Measurements from ENCODE around the gene PMVK. TPM values are rescaled to one million over a fixed set of nuclear protein-coding genes. Genes with fewer than 3 reads are reported as not detected.

The PMVK gene
- total and polyA plus RNA-seq, 4 donors: 9.7 to 37.3 (median 18.6) TPM

- Histone ChIP-seq H3K27me3 (ENCODE audit: control insufficient read depth in 4 of 4, insufficient read depth in 4 of 4, low read length in 3 of 4) (no peaks in the 10 kb centered on the region), H3K27ac (ENCODE audit: low read depth in 1 of 2, low read length in 2 of 2) (no peak overlapping the region), H3K4me3 (ENCODE audit: low read depth in 1 of 3, low read length in 3 of 3) (no peak overlapping the region), H3K9ac (ENCODE audit: low read depth in 1 of 2, low read length in 2 of 2) (no peak overlapping the region), H3K4me1 (ENCODE audit: control insufficient read depth in 4 of 4, insufficient read depth in 4 of 4, low read length in 3 of 4) (peaks cover 9 to 46% (median 23%) of the 10 kb centered on the region in 4 donors), H3K36me3 (ENCODE audit: control insufficient read depth in 4 of 4, insufficient read depth in 3 of 4, low read depth in 1 of 4, low read length in 3 of 4) (peaks cover 7 to 48% (median 35%) of the 10 kb centered on the region in 4 donors), H3K9me3 (ENCODE audit: control insufficient read depth in 4 of 4, low read length in 3 of 4) (no peaks in the 10 kb centered on the region)
- no peak for TF ChIP-seq HNF4G (IDR thresholded peaks at IDR 0.05)
- 92% methylated on average over 7 of the region's 7 CpGs for WGBS
- DNase-seq (ENCODE audit: low spot score): no peak
These were observed 29.6 kb upstream of the PMVK start for GRCh38 chr1:154966111-154966510.

- no peak for DNase-seq (ENCODE audit: low spot score)
- 92% methylated on average over 6 of the region's 6 CpGs for WGBS
- Histone ChIP-seq H3K9me3 (ENCODE audit: control insufficient read depth in 4 of 4, low read length in 3 of 4) (no peaks in the 10 kb centered on the region), H3K4me1 (ENCODE audit: control insufficient read depth in 4 of 4, insufficient read depth in 4 of 4, low read length in 3 of 4) (peaks cover 2 to 41% (median 24%) of the 10 kb centered on the region in 4 donors), H3K36me3 (ENCODE audit: control insufficient read depth in 4 of 4, insufficient read depth in 3 of 4, low read depth in 1 of 4, low read length in 3 of 4) (peaks cover 7 to 50% (median 35%) of the 10 kb centered on the region in 4 donors), H3K27ac (ENCODE audit: low read depth in 1 of 2, low read length in 2 of 2) (peak overlapping the region in 1 of 2 donors; percentile 33), H3K9ac (ENCODE audit: low read depth in 1 of 2, low read length in 2 of 2) (no peak overlapping the region), H3K27me3 (ENCODE audit: control insufficient read depth in 4 of 4, insufficient read depth in 4 of 4, low read length in 3 of 4) (no peaks in the 10 kb centered on the region), H3K4me3 (ENCODE audit: low read depth in 1 of 3, low read length in 3 of 3) (no peak overlapping the region)
- TF ChIP-seq ZBTB33 (IDR thresholded peaks at IDR 0.05) (no peak), HNF4G (IDR thresholded peaks at IDR 0.05) (no peak), ATF3 (IDR thresholded peaks at IDR 0.05) (no peak), TAF1 (conservative IDR thresholded peaks at IDR 0.05) (no peak), FOXA1 (IDR thresholded peaks at IDR 0.05) (no peak), SP1 (IDR thresholded peaks at IDR 0.05) (no peak), REST (IDR thresholded peaks at IDR 0.05) (no peak), YY1 (IDR thresholded peaks at IDR 0.05) (no peak)
These were observed 27.8 kb upstream of the PMVK start for GRCh38 chr1:154964359-154964758.

GRCh38 chr1:154963643-154964042 lies 27.1 kb upstream of the PMVK start:
- Histone ChIP-seq H3K4me3 (ENCODE audit: low read depth in 1 of 3, low read length in 3 of 3) (no peak overlapping the region), H3K27me3 (ENCODE audit: control insufficient read depth in 4 of 4, insufficient read depth in 4 of 4, low read length in 3 of 4) (no peaks in the 10 kb centered on the region), H3K36me3 (ENCODE audit: control insufficient read depth in 4 of 4, insufficient read depth in 3 of 4, low read depth in 1 of 4, low read length in 3 of 4) (peaks cover 10 to 57% (median 34%) of the 10 kb centered on the region in 4 donors), H3K9me3 (ENCODE audit: control insufficient read depth in 4 of 4, low read length in 3 of 4) (no peaks in the 10 kb centered on the region), H3K27ac (ENCODE audit: low read depth in 1 of 2, low read length in 2 of 2) (no peak overlapping the region), H3K4me1 (ENCODE audit: control insufficient read depth in 4 of 4, insufficient read depth in 4 of 4, low read length in 3 of 4) (peaks cover 0 to 41% (median 24%) of the 10 kb centered on the region in 4 donors), H3K9ac (ENCODE audit: low read depth in 1 of 2, low read length in 2 of 2) (no peak overlapping the region)
- TF ChIP-seq FOXA1 (IDR thresholded peaks at IDR 0.05): no peak
- TF ChIP-seq REST (IDR thresholded peaks at IDR 0.05): no peak
- no peak for TF ChIP-seq HNF4A (conservative IDR thresholded peaks at IDR 0.05)
- no peak for TF ChIP-seq ATF3 (IDR thresholded peaks at IDR 0.05)
- no peak for TF ChIP-seq RXRA (IDR thresholded peaks at IDR 0.05)
- TF ChIP-seq EGR1 (IDR thresholded peaks at IDR 0.05; ENCODE audit: low read depth in 2 of 2): no peak
- no peak for TF ChIP-seq TAF1 (conservative IDR thresholded peaks at IDR 0.05)
- no peak for TF ChIP-seq RAD21 (IDR thresholded peaks at IDR 0.05)
- TF ChIP-seq JUND (IDR thresholded peaks at IDR 0.05): no peak
- TF ChIP-seq HNF4G (IDR thresholded peaks at IDR 0.05): no peak
- TF ChIP-seq FOXA2 (IDR thresholded peaks at IDR 0.05): no peak
- WGBS: 88% methylated on average over 8 of the region's 8 CpGs
- no peak for DNase-seq (ENCODE audit: low spot score)

Data from liver (tissue), 9 donors.